Uterus (tissue), 2 donors: ENCODE results near the gene LIFR.

Source experiments
- POLR2A ChIP-seq, 2 donors: fragments of 450-650 bp; IDR thresholded peaks; one replicate each; pipeline ENCODE4 v1.6.1; 2016; ENCODE audit warnings: antibody characterized with exemption in 2 of 2, mild to moderate bottlenecking in 1 of 2, moderate library complexity in 1 of 2
- TF ChIP-seq, protein P1 (sequence below), 4 experiments: fragments of 200-600 bp in 2 of 4; fragments of 450-650 bp in 2 of 4; sonication (generic) in 2 of 4; IDR thresholded peaks; one replicate each; pipeline ENCODE4 v1.5.1; 2016 to 2019; ENCODE audit warnings: antibody characterized with exemption in 4 of 4, mild to moderate bottlenecking in 2 of 4, moderate library complexity in 1 of 4

DNA sequence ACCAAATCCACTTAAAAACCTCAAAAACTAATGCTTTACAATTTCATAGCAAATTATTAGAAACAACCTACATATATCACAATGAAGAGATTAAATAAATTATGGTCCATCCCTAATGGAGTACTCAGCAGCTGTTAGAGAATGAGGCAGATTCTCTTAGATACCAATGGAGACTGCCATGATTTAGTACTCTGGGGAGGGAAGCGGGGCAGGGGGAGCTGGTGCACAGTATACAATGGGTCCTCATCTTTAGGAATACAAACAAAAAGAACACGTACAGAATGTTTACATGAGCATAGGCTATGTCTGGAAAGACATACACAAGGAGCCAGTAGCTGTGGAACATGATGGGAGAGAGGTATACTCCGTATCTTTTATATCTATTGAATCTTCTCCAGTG is 2.0 kb downstream of the LIFR start:
- TF ChIP-seq POLR2A (IDR thresholded peaks at IDR 0.05), result no peak
- TF ChIP-seq, protein P1, sequence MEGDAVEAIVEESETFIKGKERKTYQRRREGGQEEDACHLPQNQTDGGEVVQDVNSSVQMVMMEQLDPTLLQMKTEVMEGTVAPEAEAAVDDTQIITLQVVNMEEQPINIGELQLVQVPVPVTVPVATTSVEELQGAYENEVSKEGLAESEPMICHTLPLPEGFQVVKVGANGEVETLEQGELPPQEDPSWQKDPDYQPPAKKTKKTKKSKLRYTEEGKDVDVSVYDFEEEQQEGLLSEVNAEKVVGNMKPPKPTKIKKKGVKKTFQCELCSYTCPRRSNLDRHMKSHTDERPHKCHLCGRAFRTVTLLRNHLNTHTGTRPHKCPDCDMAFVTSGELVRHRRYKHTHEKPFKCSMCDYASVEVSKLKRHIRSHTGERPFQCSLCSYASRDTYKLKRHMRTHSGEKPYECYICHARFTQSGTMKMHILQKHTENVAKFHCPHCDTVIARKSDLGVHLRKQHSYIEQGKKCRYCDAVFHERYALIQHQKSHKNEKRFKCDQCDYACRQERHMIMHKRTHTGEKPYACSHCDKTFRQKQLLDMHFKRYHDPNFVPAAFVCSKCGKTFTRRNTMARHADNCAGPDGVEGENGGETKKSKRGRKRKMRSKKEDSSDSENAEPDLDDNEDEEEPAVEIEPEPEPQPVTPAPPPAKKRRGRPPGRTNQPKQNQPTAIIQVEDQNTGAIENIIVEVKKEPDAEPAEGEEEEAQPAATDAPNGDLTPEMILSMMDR (IDR thresholded peaks at IDR 0.05), result no peak
